Measurements from ENCODE around the gene VSIG1. TPM values are rescaled to one million over a fixed set of nuclear protein-coding genes. Genes with fewer than 3 reads are reported as not detected.

VSIG1 gene
- total RNA-seq, 1 experiment from 2014 or later = 0.07 TPM

GRCh38 chrX:108036298-108036973, 8.4 kb upstream of the VSIG1 start:
- Histone ChIP-seq H3K27ac (ENCODE audit: low read depth, low read length) (no peak overlapping the region), H3K9me3 (ENCODE audit: control insufficient read depth in 1 of 2, insufficient read depth in 1 of 2, low read depth in 1 of 2, low read length in 2 of 2) (no peaks in the 10 kb centered on the region), H3K4me3 (replicated peaks in 1 of 2; ENCODE audit: low read depth in 1 of 2, low read length in 2 of 2) (no peak overlapping the region), H3K27me3 (ENCODE audit: insufficient read depth, low read length) (no peaks in the 10 kb centered on the region), H4K20me1 (ENCODE audit: insufficient read depth) (no peaks in the 10 kb centered on the region), H3K4me1 (ENCODE audit: control insufficient read depth in 1 of 2, insufficient read depth in 2 of 2, low read length in 2 of 2) (no peaks in the 10 kb centered on the region), H3K79me2 (ENCODE audit: insufficient read depth, low read length) (no peaks in the 10 kb centered on the region), H3K4me2 (ENCODE audit: low read length) (no peak overlapping the region), H3K9ac (ENCODE audit: low read length) (no peak overlapping the region), H2AFZ (ENCODE audit: low read depth, low read length, poor library complexity, severe bottlenecking) (no peak overlapping the region), H3K9me2 (ENCODE audit: insufficient read depth) (no peaks in the 10 kb centered on the region), H3K36me3 (ENCODE audit: control insufficient read depth in 1 of 2, insufficient read depth in 2 of 2, low read length in 2 of 2) (no peaks in the 10 kb centered on the region)
- no TSS peak for BruUV-seq (replicated peaks)
- TF ChIP-seq POLR2A (IDR thresholded peaks at IDR 0.05; ENCODE audit: borderline replicate concordance, extremely low read depth, insufficient read depth, insufficient read length) (no peak), REST (IDR thresholded peaks at IDR 0.05; ENCODE audit: low read depth) (no peak), EZH2 (IDR thresholded peaks at IDR 0.05) (no peak), EGR1 (IDR thresholded peaks at IDR 0.05; ENCODE audit: low read depth) (no peak), POLR2AphosphoS5 (IDR thresholded peaks at IDR 0.05; ENCODE audit: low read depth, low read length) (no peak), ATF3 (IDR thresholded peaks at IDR 0.05) (no peak), RAD21 (IDR thresholded peaks at IDR 0.05; ENCODE audit: low read depth) (no peak), SIN3A (IDR thresholded peaks at IDR 0.05; ENCODE audit: low read depth) (no peak), TCF7L2 (IDR thresholded peaks at IDR 0.05; ENCODE audit: borderline replicate concordance, extremely low read depth, insufficient read depth, insufficient read length) (no peak), JUND (IDR thresholded peaks at IDR 0.05) (no peak), ZNF274 (IDR thresholded peaks at IDR 0.05; ENCODE audit: low read depth, low read length) (no peak), SP1 (IDR thresholded peaks at IDR 0.05; ENCODE audit: low read depth) (no peak), CEBPB (IDR thresholded peaks at IDR 0.05; ENCODE audit: low read depth) (no peak)
- POLR2A ChIA-PET = no interaction called here
- CTCF ChIA-PET = no interaction called here
- no peak for DNase-seq (ENCODE audit: low read depth, low spot score)
- no peak for ATAC-seq
- intact Hi-C loops (cut with micrococcal nuclease) = no loop called here
- RAD21 ChIA-PET (ENCODE audit: low non-redundant PET in 1 of 2, low total read pairs in 2 of 2, uncharacterized antibody in 2 of 2, unreplicated experiment in 2 of 2) = no interaction called here

Data from HCT116 (cell line).